ENCODE measurements around the gene SKIDA1.

GRCh38 chr10:21524526-21525366, 736 bp downstream of the SKIDA1 start:
- no peak for TF ChIP-seq POLR2A (IDR thresholded peaks at IDR 0.05)
- TF ChIP-seq, protein P1, sequence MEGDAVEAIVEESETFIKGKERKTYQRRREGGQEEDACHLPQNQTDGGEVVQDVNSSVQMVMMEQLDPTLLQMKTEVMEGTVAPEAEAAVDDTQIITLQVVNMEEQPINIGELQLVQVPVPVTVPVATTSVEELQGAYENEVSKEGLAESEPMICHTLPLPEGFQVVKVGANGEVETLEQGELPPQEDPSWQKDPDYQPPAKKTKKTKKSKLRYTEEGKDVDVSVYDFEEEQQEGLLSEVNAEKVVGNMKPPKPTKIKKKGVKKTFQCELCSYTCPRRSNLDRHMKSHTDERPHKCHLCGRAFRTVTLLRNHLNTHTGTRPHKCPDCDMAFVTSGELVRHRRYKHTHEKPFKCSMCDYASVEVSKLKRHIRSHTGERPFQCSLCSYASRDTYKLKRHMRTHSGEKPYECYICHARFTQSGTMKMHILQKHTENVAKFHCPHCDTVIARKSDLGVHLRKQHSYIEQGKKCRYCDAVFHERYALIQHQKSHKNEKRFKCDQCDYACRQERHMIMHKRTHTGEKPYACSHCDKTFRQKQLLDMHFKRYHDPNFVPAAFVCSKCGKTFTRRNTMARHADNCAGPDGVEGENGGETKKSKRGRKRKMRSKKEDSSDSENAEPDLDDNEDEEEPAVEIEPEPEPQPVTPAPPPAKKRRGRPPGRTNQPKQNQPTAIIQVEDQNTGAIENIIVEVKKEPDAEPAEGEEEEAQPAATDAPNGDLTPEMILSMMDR (IDR thresholded peaks at IDR 0.05) = no peak
- TF ChIP-seq POLR2AphosphoS5 (IDR thresholded peaks at IDR 0.05) = no peak

Data from breast epithelium (tissue), 3 donors.